ENCODE measurements around the gene MT1F. TPM values are rescaled to one million over a fixed set of nuclear protein-coding genes. Genes with fewer than 3 reads are reported as not detected.

MT1F gene
- total RNA-seq, 6 donors from 2014 or later = 4.7 to 21.0 (median 8.6) TPM

- ATAC-seq (ENCODE audit: low FRiP score in 2 of 2) (no peak), DNase-seq (no peak)
- no peaks in the 10 kb centered on the region for H3K36me3 ChIP-seq
- peaks cover 23 to 34% (median 31%) of the 10 kb centered on the region in 4 donors for H3K4me1 ChIP-seq
- H3K4me3 ChIP-seq = no peak overlapping the region
- peaks cover 0 to 10% (median 1%) of the 10 kb centered on the region in 4 donors for H3K27me3 ChIP-seq
- WGBS, 2 donors = 90 to 100% methylated on average over 2 of the region's 2 CpGs
- H3K27ac ChIP-seq = no peak overlapping the region
- TF ChIP-seq POLR2A (IDR thresholded peaks at IDR 0.05) (no peak), POLR2AphosphoS5 (IDR thresholded peaks at IDR 0.05) (no peak), CTCF (IDR thresholded peaks at IDR 0.05) (no peak), EP300 (IDR thresholded peaks at IDR 0.05) (no peak)
- H3K9me3 ChIP-seq = no peaks in the 10 kb centered on the region
These were observed 16.6 kb upstream of the MT1F start for GRCh38 chr16:56641166-56641565.

- WGBS, 2 donors = 8 to 15% methylated on average over 28 to 37 of the region's 42 CpGs
- Histone ChIP-seq H3K36me3 (no peaks in the 10 kb centered on the region), H3K4me1 (peaks cover 22 to 30% (median 26%) of the 10 kb centered on the region in 4 donors), H3K9me3 (no peaks in the 10 kb centered on the region), H3K27me3 (peaks cover 0 to 4% (median 1%) of the 10 kb centered on the region in 4 donors), H3K4me3 (peak overlapping the region in 3 of 4 donors; percentile 37 to 48 (median 47)), H3K27ac (peak overlapping the region in 3 of 4 donors; percentile 53 to 64 (median 54))
- TF ChIP-seq POLR2A (IDR thresholded peaks at IDR 0.05) (peak in 1 of 4 donors; percentile 11), CTCF (IDR thresholded peaks at IDR 0.05) (peak; percentile 38 to 73 (median 51)), POLR2AphosphoS5 (IDR thresholded peaks at IDR 0.05) (peak; percentile 55 to 68), EP300 (IDR thresholded peaks at IDR 0.05) (peak; percentile 13 to 94 (median 82))
- peak; percentile 90 to 95 for ATAC-seq (ENCODE audit: low FRiP score in 2 of 2)
- peak; percentile 91 to 93 for DNase-seq
These were observed 14.5 kb upstream of the MT1F start for GRCh38 chr16:56643080-56643778.

- Histone ChIP-seq H3K36me3 (no peaks in the 10 kb centered on the region), H3K27ac (peak overlapping the region in 1 of 4 donors; percentile 53), H3K27me3 (peaks cover 0 to 2% (median 0%) of the 10 kb centered on the region in 4 donors), H3K4me1 (peaks cover 17 to 25% (median 20%) of the 10 kb centered on the region in 4 donors), H3K4me3 (peak overlapping the region in 3 of 4 donors; percentile 37 to 48 (median 47)), H3K9me3 (no peaks in the 10 kb centered on the region)
- ATAC-seq (ENCODE audit: low FRiP score in 2 of 2) (no peak), DNase-seq (no peak)
- TF ChIP-seq EP300 (IDR thresholded peaks at IDR 0.05) (no peak), CTCF (IDR thresholded peaks at IDR 0.05) (peak in 1 of 6 experiments; percentile 3)
- WGBS, 2 donors = 53 to 57% methylated on average over 5 of the region's 5 CpGs
These were observed 13.9 kb upstream of the MT1F start for GRCh38 chr16:56643833-56644232.

- Histone ChIP-seq H3K36me3 (no peaks in the 10 kb centered on the region), H3K27ac (no peak overlapping the region), H3K27me3 (no peaks in the 10 kb centered on the region), H3K4me3 (no peak overlapping the region), H3K9me3 (no peaks in the 10 kb centered on the region), H3K4me1 (peaks cover 13 to 17% (median 16%) of the 10 kb centered on the region in 4 donors)
- ATAC-seq (ENCODE audit: low FRiP score in 2 of 2) (no peak), DNase-seq (no peak)
- WGBS, 2 donors = 86 to 88% methylated on average over 1 of the region's 1 CpG
- TF ChIP-seq EP300 (IDR thresholded peaks at IDR 0.05) (no peak), POLR2A (IDR thresholded peaks at IDR 0.05) (no peak), CTCF (IDR thresholded peaks at IDR 0.05) (no peak), POLR2AphosphoS5 (IDR thresholded peaks at IDR 0.05) (no peak)
These were observed 12.4 kb upstream of the MT1F start for GRCh38 chr16:56645311-56645710.
